Panc1 (cell line): ENCODE data around the gene FTMT. TPM values are rescaled to one million over a fixed set of nuclear protein-coding genes. Genes with fewer than 3 reads are reported as not detected.

Experiments used
- ATAC-seq: fragments of 200-7000 bp; cut with Tn5 transposase; 2 replicates; pipeline ENCODE4 v1.9.1; 2020; ENCODE audit warnings: mild to moderate bottlenecking, moderate library complexity
- BruUV-seq: library from RNA; stranded (reverse); fragments of 400-500 nt; replicated peaks from 2 replicates; lab custom pipeline; 2021; lab: Mats Ljungman, UMichigan
- CTCF ChIA-PET: fragments of 300-600 bp; sonication (Branson Sonifier 250); formaldehyde crosslinking; loops from one replicate; lab custom pipeline; 2022; ENCODE audit warnings: antibody characterized with exemption; lab: Charles Lee
- POLR2A ChIA-PET: fragments of 300-600 bp; sonication (Branson Sonifier 250); formaldehyde crosslinking; loops from one replicate; lab custom pipeline; 2022; ENCODE audit warnings: antibody characterized with exemption; lab: Charles Lee
- DNase-seq: peaks from one replicate; pipeline ENCODE4 v3.0.0-alpha.2; 2010; ENCODE audit warnings: low read depth, low spot score
- H3K27ac ChIP-seq: 2 replicates; pipeline ENCODE4 v1.5.1; 2011; ENCODE audit warnings: mild to moderate bottlenecking, low read length, inconsistent platforms
- H3K27me3 ChIP-seq: fragments of 200-500 bp; sonication (Bioruptor generic); 2 replicates; pipeline ENCODE4 v1.6.0; 2014; ENCODE audit warnings: low read length, inconsistent platforms; ENCODE audit not compliant: control insufficient read depth, insufficient read depth
- H3K36me3 ChIP-seq: fragments of 200-500 bp; sonication (Bioruptor generic); 2 replicates; pipeline ENCODE4 v1.5.1; 2014; ENCODE audit warnings: inconsistent platforms, mild to moderate bottlenecking, low read length, moderate library complexity; ENCODE audit not compliant: control insufficient read depth, insufficient read depth
- H3K4me1 ChIP-seq: 2 replicates; pipeline ENCODE4 v1.5.1; 2011; ENCODE audit warnings: inconsistent platforms, mild to moderate bottlenecking, low read length, moderate library complexity; ENCODE audit not compliant: control insufficient read depth, insufficient read depth
- H3K4me3 ChIP-seq, 2 experiments: 2 replicates each; pipeline ENCODE4 v1.5.1; 2011 to 2012; ENCODE audit warnings: low read depth in 2 of 2, low read length in 2 of 2, mild to moderate bottlenecking in 2 of 2, inconsistent platforms in 1 of 2, moderate library complexity in 1 of 2
- H3K9me3 ChIP-seq: fragments of 200-500 bp; sonication (Bioruptor generic); 2 replicates; pipeline ENCODE4 v1.5.1; 2014; ENCODE audit warnings: low read depth, mild to moderate bottlenecking, inconsistent platforms, low read length, moderate library complexity; ENCODE audit not compliant: control insufficient read depth, insufficient read depth
- CTCF ChIP-seq: fragments of 450-650 bp; IDR thresholded peaks from 2 replicates; pipeline ENCODE4 v1.5.1; 2017; ENCODE audit warnings: mild to moderate bottlenecking
- POLR2AphosphoS5 ChIP-seq: IDR thresholded peaks from 2 replicates; pipeline ENCODE4 v1.6.1; 2012; ENCODE audit warnings: mild to moderate bottlenecking, low read depth, low read length, moderate library complexity
- REST ChIP-seq, 2 experiments: IDR thresholded peaks; 2 replicates each; pipeline ENCODE4 v1.6.1; 2011 to 2012; ENCODE audit warnings: low read depth in 2 of 2, control low read depth in 1 of 2, low read length in 1 of 2, mild to moderate bottlenecking in 1 of 2, moderate library complexity in 1 of 2; ENCODE audit not compliant: insufficient read depth in 1 of 2
- SIN3A ChIP-seq: IDR thresholded peaks from 2 replicates; pipeline ENCODE4 v1.6.1; 2012; ENCODE audit warnings: low read depth, mild to moderate bottlenecking, low read length, moderate library complexity, borderline replicate concordance; ENCODE audit not compliant: insufficient read depth
- TCF7L2 ChIP-seq: IDR thresholded peaks from 2 replicates; pipeline ENCODE4 v1.6.1; 2011; ENCODE audit warnings: mild to moderate bottlenecking, low read depth, low read length, inconsistent platforms
- in situ Hi-C: cut with HindIII; loops from 2 replicates; pipeline ENCODE4 v1.10.0; 2016; ENCODE audit warnings: low sequenced_read_pairs, low pct_unique_long_range_greater_than_20kb
- intact Hi-C: fragments of 100-400 bp; cut with micrococcal nuclease; formaldehyde crosslinking; loops from one replicate; pipeline ENCODE4 v1.10.0; 2022; ENCODE audit not compliant: unreplicated experiment
- total RNA-seq: library from RNA; stranded (reverse); gene quantifications from one replicate; pipeline ENCODE4 v1.2.1, GENCODE V29; 2021; ENCODE audit not compliant: unreplicated experiment

The FTMT gene
- total RNA-seq, 1 experiment from 2014 or later = not detected

GRCh38 chr5:121870489-121870888 lies 18.8 kb downstream of the FTMT start:
- no peaks in the 10 kb centered on the region for H3K27me3 ChIP-seq
- POLR2A ChIA-PET = no interaction called here

GRCh38 chr5:121872856-121873255 lies 21.2 kb downstream of the FTMT start:
- no peaks in the 10 kb centered on the region for H3K4me1 ChIP-seq
- POLR2A ChIA-PET = no interaction called here
- H3K36me3 ChIP-seq = no peaks in the 10 kb centered on the region
- TF ChIP-seq REST (IDR thresholded peaks at IDR 0.05; ENCODE audit: insufficient read depth in 1 of 2, low read depth in 2 of 2, low read length in 1 of 2) (no peak), CTCF (no peak), TCF7L2 (no peak), SIN3A (no peak), POLR2AphosphoS5 (no peak)
- no peak overlapping the region for H3K27ac ChIP-seq
- no peaks in the 10 kb centered on the region for H3K27me3 ChIP-seq
- no peak for ATAC-seq
- intact Hi-C loops = no loop called here
- H3K9me3 ChIP-seq = no peaks in the 10 kb centered on the region
- CTCF ChIA-PET = no interaction called here
- DNase-seq = no peak
- H3K4me3 ChIP-seq = no peak overlapping the region
- BruUV-seq = no TSS peak
- in situ Hi-C loops = no loop called here

More at GRCh38 chr5:121870489-121870888, 18.8 kb downstream of the FTMT start:
- in situ Hi-C loops = no loop called here
- no peak overlapping the region for H3K27ac ChIP-seq
- TF ChIP-seq TCF7L2 (no peak), CTCF (peak; percentile 15; the same call in 1 of the 2 replicates)
- CTCF ChIA-PET = no interaction called here
- no TSS peak for BruUV-seq
- H3K9me3 ChIP-seq = no peaks in the 10 kb centered on the region
- DNase-seq (peak; percentile 1), ATAC-seq (no peak)
- intact Hi-C loops = no loop called here
- H3K36me3 ChIP-seq = no peaks in the 10 kb centered on the region
- H3K4me1 ChIP-seq = no peaks in the 10 kb centered on the region
- H3K4me3 ChIP-seq = no peak overlapping the region
